GM19099 (cell line): Measurements from ENCODE around the gene SHROOM1.

Experiments
- POLR2A ChIP-seq: IDR thresholded peaks from 3 replicates; pipeline ENCODE4 v1.6.1; 2011; ENCODE audit warnings: low read depth; ENCODE audit not compliant: insufficient read length; ENCODE audit errors: extremely low read depth

Gene SHROOM1

GRCh38 chr5:132830436-132831094 is at the start of gene SHROOM1:
SHROOM1 (minus strand) TSS chr5:132830647; CDS start chr5:132826140, 4,507 bp downstream.
- TF ChIP-seq POLR2A = peak; percentile 51

- TF ChIP-seq POLR2A = no peak
Measured at GRCh38 chr5:132877938-132878337, 47.5 kb upstream of the SHROOM1 start.

- no peak for TF ChIP-seq POLR2A
Measured at GRCh38 chr5:132877466-132877865, 47.0 kb upstream of the SHROOM1 start.

- no peak for TF ChIP-seq POLR2A
Measured at GRCh38 chr5:132876020-132876759, 45.7 kb upstream of the SHROOM1 start.

GRCh38 chr5:132873930-132874271 is 43.5 kb upstream of the SHROOM1 start:
- TF ChIP-seq POLR2A = no peak

GRCh38 chr5:132873119-132873929 is 42.9 kb upstream of the SHROOM1 start, which contains the start of gene LEAP2:
LEAP2 (plus strand) TSS chr5:132873668; CDS start chr5:132873695, 27 bp downstream.
- no peak for TF ChIP-seq POLR2A

GRCh38 chr5:132872788-132873118 is 42.3 kb upstream of the SHROOM1 start:
- no peak for TF ChIP-seq POLR2A

- no peak for TF ChIP-seq POLR2A
Measured at GRCh38 chr5:132871459-132872284, 41.2 kb upstream of the SHROOM1 start.

- TF ChIP-seq POLR2A = no peak
Measured at GRCh38 chr5:132870801-132871200, 40.4 kb upstream of the SHROOM1 start.

- TF ChIP-seq POLR2A = no peak
Measured at GRCh38 chr5:132868754-132869153, 38.3 kb upstream of the SHROOM1 start.

GRCh38 chr5:132867046-132867451 is 36.6 kb upstream of the SHROOM1 start:
- no peak for TF ChIP-seq POLR2A

- TF ChIP-seq POLR2A = peak; percentile 97
Measured at GRCh38 chr5:132866342-132867045, 36.0 kb upstream of the SHROOM1 start, which contains the start of the genes GDF9 and UQCRQ. GDF9 (minus strand) TSS chr5:132866469; CDS start chr5:132864533, 1,936 bp downstream. UQCRQ (plus strand) TSS chr5:132866642; CDS start chr5:132866882, 240 bp downstream.

GRCh38 chr5:132865668-132866341 is 35.4 kb upstream of the SHROOM1 start:
- no peak for TF ChIP-seq POLR2A
